Mammary epithelial cell (primary cell): ENCODE data around the gene HS3ST5.

Experiments used
- CTCF ChIP-seq, 2 donors: IDR thresholded peaks in 1 of 2; conservative IDR thresholded peaks in 1 of 2; 2 replicates each; pipeline ENCODE4 v1.5.1; 2011 to 2012; ENCODE audit warnings: inconsistent platforms in 2 of 2, low read length in 2 of 2, mild to moderate bottlenecking in 2 of 2, control low read depth in 1 of 2, low read depth in 1 of 2; ENCODE audit not compliant: insufficient read depth in 1 of 2; ENCODE audit errors: extremely low read depth in 1 of 2
- EZH2 ChIP-seq: IDR thresholded peaks from 2 replicates; pipeline ENCODE4 v1.6.1; 2012; ENCODE audit warnings: low read length, inconsistent platforms, borderline replicate concordance

GRCh38 chr6:114218437-114219340 lies 124.1 kb downstream of the HS3ST5 start:
- TF ChIP-seq CTCF (conservative IDR thresholded peaks at IDR 0.05 in 1 of 2, IDR thresholded peaks at IDR 0.05 in 1 of 2; ENCODE audit: extremely low read depth in 1 of 2, insufficient read depth in 1 of 2, low read depth in 1 of 2, low read length in 2 of 2) (no peak), EZH2 (no peak)
